Prostate gland (tissue), 2 donors: Measurements from ENCODE around the gene LRRC39.

Source experiments
- POLR2AphosphoS5 ChIP-seq: sonication (generic); formaldehyde crosslinking; IDR thresholded peaks from one replicate; pipeline ENCODE4 v1.6.1; 2017; ENCODE audit warnings: antibody characterized with exemption
- TF ChIP-seq, protein P1 (sequence below), 4 experiments: fragments of 200-600 bp in 2 of 4; fragments of 450-650 bp in 2 of 4; sonication (generic) in 2 of 4; IDR thresholded peaks; 1 replicate in 3 of 4; 2 replicates in 1 of 4; pipeline ENCODE4 v1.5.1; 2016 to 2019; ENCODE audit warnings: antibody characterized with exemption in 4 of 4, mild to moderate bottlenecking in 2 of 4, moderate library complexity in 2 of 4

DNA sequence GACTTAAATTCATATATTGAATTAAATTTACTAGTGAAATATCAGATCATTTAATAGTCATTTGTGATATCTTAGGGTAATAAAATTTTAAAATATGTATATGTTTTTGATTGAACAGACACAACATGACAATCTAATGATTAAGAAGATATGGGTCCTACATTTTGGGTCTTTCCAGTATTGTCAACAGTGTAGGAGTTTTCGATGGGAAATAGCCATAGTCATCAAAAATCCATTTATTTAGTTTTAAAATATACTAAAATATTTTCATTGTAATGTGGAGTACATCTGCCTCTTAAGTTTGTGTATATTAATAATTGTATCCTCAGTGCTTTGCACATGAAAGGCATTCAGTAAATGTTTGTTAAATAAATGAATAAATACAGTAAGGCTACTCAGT, 31.1 kb downstream of the LRRC39 start:
- TF ChIP-seq, protein P1, sequence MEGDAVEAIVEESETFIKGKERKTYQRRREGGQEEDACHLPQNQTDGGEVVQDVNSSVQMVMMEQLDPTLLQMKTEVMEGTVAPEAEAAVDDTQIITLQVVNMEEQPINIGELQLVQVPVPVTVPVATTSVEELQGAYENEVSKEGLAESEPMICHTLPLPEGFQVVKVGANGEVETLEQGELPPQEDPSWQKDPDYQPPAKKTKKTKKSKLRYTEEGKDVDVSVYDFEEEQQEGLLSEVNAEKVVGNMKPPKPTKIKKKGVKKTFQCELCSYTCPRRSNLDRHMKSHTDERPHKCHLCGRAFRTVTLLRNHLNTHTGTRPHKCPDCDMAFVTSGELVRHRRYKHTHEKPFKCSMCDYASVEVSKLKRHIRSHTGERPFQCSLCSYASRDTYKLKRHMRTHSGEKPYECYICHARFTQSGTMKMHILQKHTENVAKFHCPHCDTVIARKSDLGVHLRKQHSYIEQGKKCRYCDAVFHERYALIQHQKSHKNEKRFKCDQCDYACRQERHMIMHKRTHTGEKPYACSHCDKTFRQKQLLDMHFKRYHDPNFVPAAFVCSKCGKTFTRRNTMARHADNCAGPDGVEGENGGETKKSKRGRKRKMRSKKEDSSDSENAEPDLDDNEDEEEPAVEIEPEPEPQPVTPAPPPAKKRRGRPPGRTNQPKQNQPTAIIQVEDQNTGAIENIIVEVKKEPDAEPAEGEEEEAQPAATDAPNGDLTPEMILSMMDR (IDR thresholded peaks at IDR 0.05) = no peak
- TF ChIP-seq POLR2AphosphoS5 = no peak
